Endothelial cell (in vitro differentiated cells): ENCODE measurements around the gene WDFY4. TPM values are rescaled to one million over a fixed set of nuclear protein-coding genes. Genes with fewer than 3 reads are reported as not detected.

Experiments
- DNase-seq: peaks from one replicate; pipeline ENCODE4 v3.0.0; 2021; ENCODE audit warnings: low spot score
- H3K27ac Mint-ChIP-seq: one replicate; pipeline ENCODE4 v1.8.0; 2021; ENCODE audit warnings: mixed read lengths, inconsistent platforms; ENCODE audit not compliant: unreplicated experiment
- H3K27me3 Mint-ChIP-seq: one replicate; pipeline ENCODE4 v1.8.0; 2021; ENCODE audit warnings: mild to moderate bottlenecking, moderate library complexity, mixed read lengths, inconsistent platforms; ENCODE audit not compliant: unreplicated experiment
- H3K36me3 Mint-ChIP-seq: one replicate; pipeline ENCODE4 v1.8.0; 2021; ENCODE audit warnings: mild to moderate bottlenecking, low read depth, mixed read lengths, inconsistent platforms; ENCODE audit not compliant: unreplicated experiment
- H3K4me1 Mint-ChIP-seq: one replicate; pipeline ENCODE4 v1.8.0; 2021; ENCODE audit warnings: mild to moderate bottlenecking, mixed read lengths, inconsistent platforms; ENCODE audit not compliant: unreplicated experiment
- H3K4me3 Mint-ChIP-seq: one replicate; pipeline ENCODE4 v1.8.0; 2021; ENCODE audit warnings: mild to moderate bottlenecking, mixed read lengths, inconsistent platforms; ENCODE audit not compliant: unreplicated experiment
- H3K9me3 Mint-ChIP-seq: one replicate; pipeline ENCODE4 v1.8.0; 2021; ENCODE audit warnings: mixed read lengths, inconsistent platforms; ENCODE audit not compliant: unreplicated experiment
- total RNA-seq: library from RNA; stranded (reverse); fragmentation: NEBNext Ultra II Directional; extraction: Animal tissue kit (Norgen Biotek cat#: 25700); gene quantifications from one replicate; pipeline ENCODE4 v1.2.1, GENCODE V29; 2021; ENCODE audit not compliant: unreplicated experiment
- TF ChIP-seq, protein P1 (sequence below): fragments of 200-600 bp; sonication (generic); IDR thresholded peaks from one replicate; pipeline ENCODE4 v1.5.0; 2021; ENCODE audit warnings: antibody characterized with exemption; ENCODE audit not compliant: unreplicated experiment

The WDFY4 gene
- total RNA-seq, 1 donor from 2014 or later, result 0.54 TPM

DNA sequence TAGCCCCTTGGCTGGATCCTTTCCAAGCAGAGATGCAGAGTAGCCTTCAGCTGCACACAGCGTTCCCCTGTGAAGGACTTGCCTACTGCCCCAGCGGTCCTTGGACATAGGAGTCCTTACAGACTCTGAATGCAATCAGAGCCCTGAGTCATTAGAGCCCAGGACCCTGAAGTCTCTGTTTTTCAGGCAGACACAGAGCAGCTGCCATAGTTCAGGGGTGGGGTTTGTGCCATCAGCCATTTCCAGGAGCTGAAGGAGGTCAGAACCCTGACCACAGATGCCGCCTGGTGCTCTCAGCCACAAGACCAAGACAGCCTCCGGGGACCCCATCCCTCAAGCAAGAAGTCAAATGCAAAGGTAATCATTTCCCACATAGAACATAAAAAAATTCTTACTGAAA is 32.8 kb upstream of the WDFY4 start:
- no peak overlapping the region for H3K4me3 Mint-ChIP-seq
- peaks cover 6% of the 10 kb centered on the region for H3K27me3 Mint-ChIP-seq

DNA sequence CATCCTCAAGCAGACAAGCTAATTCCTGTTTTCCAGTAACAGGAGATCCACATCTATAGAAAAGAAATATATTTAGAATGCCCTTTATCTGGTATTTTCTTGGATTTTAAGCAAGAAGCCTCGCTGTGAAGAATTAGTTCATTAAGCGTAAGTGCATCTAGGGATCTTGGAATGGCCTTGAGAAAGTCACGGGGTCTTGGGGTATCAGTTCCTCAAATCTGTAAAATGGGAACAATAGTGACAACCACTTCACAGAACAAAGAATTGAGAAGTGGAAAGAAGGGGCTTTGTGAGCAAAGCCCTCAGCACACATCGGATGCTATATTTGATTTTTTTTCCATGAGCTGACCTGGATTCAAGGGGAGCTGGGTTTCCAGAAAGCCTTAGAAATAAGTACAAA is 32.3 kb upstream of the WDFY4 start:
- Mint-ChIP-seq H3K4me3 (no peak overlapping the region), H3K36me3 (no peaks in the 10 kb centered on the region), H3K27me3 (peaks cover 6% of the 10 kb centered on the region), H3K9me3 (no peaks in the 10 kb centered on the region), H3K27ac (no peak overlapping the region), H3K4me1 (peaks cover 3% of the 10 kb centered on the region)
- DNase-seq, result no peak
- TF ChIP-seq, protein P1, sequence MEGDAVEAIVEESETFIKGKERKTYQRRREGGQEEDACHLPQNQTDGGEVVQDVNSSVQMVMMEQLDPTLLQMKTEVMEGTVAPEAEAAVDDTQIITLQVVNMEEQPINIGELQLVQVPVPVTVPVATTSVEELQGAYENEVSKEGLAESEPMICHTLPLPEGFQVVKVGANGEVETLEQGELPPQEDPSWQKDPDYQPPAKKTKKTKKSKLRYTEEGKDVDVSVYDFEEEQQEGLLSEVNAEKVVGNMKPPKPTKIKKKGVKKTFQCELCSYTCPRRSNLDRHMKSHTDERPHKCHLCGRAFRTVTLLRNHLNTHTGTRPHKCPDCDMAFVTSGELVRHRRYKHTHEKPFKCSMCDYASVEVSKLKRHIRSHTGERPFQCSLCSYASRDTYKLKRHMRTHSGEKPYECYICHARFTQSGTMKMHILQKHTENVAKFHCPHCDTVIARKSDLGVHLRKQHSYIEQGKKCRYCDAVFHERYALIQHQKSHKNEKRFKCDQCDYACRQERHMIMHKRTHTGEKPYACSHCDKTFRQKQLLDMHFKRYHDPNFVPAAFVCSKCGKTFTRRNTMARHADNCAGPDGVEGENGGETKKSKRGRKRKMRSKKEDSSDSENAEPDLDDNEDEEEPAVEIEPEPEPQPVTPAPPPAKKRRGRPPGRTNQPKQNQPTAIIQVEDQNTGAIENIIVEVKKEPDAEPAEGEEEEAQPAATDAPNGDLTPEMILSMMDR, result no peak

More for the DNA sequence above, 32.8 kb upstream of the WDFY4 start:
- DNase-seq, result no peak
- Mint-ChIP-seq H3K36me3 (no peaks in the 10 kb centered on the region), H3K9me3 (no peaks in the 10 kb centered on the region), H3K4me1 (peaks cover 3% of the 10 kb centered on the region), H3K27ac (no peak overlapping the region)
- TF ChIP-seq, protein P1, result no peak

DNA sequence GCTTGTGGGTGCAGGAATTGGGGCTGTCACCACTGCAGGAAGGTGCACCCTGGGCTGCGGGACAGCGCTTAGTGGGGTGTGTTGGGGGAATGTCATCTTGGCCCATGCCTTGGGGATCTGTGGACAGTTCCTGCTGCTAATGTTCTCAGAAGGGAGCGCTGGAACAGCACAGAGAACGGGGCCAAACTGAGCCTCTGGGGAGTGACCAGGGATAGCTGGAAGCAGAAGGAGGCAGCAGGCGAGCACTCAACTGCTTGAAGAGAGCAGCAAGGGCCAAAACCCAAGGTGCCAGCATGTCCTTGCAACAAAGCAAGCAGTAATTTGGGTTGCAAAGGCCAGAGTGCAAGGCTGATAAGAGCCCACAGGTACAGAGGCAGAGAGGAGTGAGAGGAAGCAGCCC is 31.3 kb upstream of the WDFY4 start:
- H3K9me3 Mint-ChIP-seq, result no peaks in the 10 kb centered on the region
- H3K27ac Mint-ChIP-seq, result no peak overlapping the region
- H3K27me3 Mint-ChIP-seq, result peaks cover 3% of the 10 kb centered on the region
- no peak for DNase-seq
- TF ChIP-seq, protein P1, result no peak
- no peak overlapping the region for H3K4me3 Mint-ChIP-seq
- H3K4me1 Mint-ChIP-seq, result peaks cover 3% of the 10 kb centered on the region
- H3K36me3 Mint-ChIP-seq, result no peaks in the 10 kb centered on the region

DNA sequence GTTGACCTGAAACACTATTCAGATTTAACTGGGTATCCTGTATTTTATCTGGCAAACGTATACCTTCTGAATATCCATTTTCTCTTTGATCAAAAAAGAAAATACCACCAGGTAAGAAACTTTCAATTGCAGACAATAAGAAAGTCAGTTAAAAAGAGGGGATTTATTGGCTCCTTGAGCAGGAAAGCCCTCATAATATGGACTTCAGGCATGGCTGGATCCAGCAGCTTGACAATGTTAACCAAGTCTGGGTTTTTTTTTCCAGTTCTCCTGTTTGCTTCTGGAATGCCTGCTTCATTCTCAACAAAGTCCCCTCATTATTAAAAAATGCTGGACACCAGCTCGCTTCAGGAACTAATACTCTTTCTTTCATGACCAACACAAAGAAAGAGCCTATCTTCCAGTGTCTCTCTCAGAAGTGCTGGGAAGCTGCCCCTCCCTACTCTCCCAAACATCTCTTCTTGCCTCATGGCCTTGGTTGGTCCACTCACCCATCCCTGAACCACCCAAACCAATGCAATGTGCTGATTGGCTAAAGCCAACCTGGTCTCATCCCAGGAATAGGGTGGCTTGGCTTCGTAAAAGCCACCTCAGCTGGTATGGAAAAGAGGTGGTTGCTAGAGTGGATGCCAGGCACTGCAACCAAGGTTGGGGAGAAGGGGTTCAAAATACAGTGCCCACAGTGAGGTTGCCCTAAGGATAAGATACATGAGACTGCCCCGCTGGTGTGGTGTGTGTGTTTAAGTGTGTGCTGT is 30.6 kb upstream of the WDFY4 start:
- no peak overlapping the region for H3K4me3 Mint-ChIP-seq
- TF ChIP-seq, protein P1, result no peak
- peaks cover 3% of the 10 kb centered on the region for H3K4me1 Mint-ChIP-seq
- peaks cover 3% of the 10 kb centered on the region for H3K27me3 Mint-ChIP-seq
- DNase-seq, result no peak
- no peak overlapping the region for H3K27ac Mint-ChIP-seq
- no peaks in the 10 kb centered on the region for H3K36me3 Mint-ChIP-seq
- H3K9me3 Mint-ChIP-seq, result no peaks in the 10 kb centered on the region

DNA sequence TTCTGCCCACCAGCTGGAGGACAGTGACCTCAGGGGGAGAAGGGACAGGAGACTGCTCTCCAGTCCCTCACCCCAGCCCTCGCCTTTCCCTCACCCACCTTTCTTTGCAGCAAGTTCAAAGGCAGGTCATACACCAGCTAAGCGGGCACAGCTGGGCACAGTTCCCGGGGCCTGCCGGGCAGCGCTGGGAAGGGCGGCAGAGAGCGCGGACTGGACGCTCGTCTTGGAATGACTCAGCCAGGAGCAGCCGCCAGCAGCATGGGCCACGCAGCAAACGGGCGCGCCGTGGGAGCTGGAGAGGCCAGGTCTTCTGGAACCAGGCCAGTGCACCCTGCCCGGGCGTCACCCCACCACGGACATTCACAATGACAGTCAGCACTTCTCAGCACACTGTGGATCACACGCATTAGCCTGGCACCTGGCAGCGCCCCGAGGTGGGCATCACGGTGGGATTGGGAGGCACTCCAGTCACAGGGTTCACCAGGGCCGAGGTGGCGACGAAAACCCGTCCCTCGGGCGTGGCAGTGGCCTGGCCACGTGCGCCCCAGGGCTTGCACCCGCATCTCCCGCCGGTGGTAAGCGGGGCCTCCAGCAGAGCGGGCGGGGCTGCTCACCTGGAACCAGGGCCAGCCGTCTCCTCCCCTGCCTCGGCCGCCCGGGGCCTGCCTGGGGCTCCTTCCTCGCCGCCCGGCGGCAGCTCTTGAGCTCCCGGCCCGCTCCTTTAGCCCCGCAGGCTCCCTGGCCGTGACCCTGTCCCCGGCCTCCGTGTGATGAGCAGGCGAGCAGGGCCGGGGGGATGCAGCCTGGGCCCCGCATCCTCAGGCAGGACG is 29.0 kb upstream of the WDFY4 start:
- no peak overlapping the region for H3K4me3 Mint-ChIP-seq
- TF ChIP-seq, protein P1, result no peak
- no peaks in the 10 kb centered on the region for H3K9me3 Mint-ChIP-seq
- H3K27me3 Mint-ChIP-seq, result peaks cover 3% of the 10 kb centered on the region
- no peak overlapping the region for H3K27ac Mint-ChIP-seq
- H3K4me1 Mint-ChIP-seq, result peaks cover 3% of the 10 kb centered on the region
- no peaks in the 10 kb centered on the region for H3K36me3 Mint-ChIP-seq
- DNase-seq, result no peak
